Mucosa of gallbladder (tissue), 1 donor: ENCODE results near the gene CAMKK1. TPM values are rescaled to one million over a fixed set of nuclear protein-coding genes. Genes with fewer than 3 reads are reported as not detected.
"Not testable (repeated sequence)": the region's sequence is repeated elsewhere in the genome, so short reads cannot be mapped to it uniquely, and the experiment has no call there.

Experiments used
- DNase-seq: peaks from one replicate; pipeline ENCODE4 v3.0.0-alpha.2; 2020; ENCODE audit warnings: low spot score
- total RNA-seq: library from RNA; stranded (reverse); gene quantifications from one replicate; pipeline ENCODE4 v1.2.1, GENCODE V29; 2021
- donor health status: DM: no; HTN: no; CAD: no.

Gene CAMKK1
- total RNA-seq, 1 donor from 2014 or later = 6.6 TPM

DNA sequence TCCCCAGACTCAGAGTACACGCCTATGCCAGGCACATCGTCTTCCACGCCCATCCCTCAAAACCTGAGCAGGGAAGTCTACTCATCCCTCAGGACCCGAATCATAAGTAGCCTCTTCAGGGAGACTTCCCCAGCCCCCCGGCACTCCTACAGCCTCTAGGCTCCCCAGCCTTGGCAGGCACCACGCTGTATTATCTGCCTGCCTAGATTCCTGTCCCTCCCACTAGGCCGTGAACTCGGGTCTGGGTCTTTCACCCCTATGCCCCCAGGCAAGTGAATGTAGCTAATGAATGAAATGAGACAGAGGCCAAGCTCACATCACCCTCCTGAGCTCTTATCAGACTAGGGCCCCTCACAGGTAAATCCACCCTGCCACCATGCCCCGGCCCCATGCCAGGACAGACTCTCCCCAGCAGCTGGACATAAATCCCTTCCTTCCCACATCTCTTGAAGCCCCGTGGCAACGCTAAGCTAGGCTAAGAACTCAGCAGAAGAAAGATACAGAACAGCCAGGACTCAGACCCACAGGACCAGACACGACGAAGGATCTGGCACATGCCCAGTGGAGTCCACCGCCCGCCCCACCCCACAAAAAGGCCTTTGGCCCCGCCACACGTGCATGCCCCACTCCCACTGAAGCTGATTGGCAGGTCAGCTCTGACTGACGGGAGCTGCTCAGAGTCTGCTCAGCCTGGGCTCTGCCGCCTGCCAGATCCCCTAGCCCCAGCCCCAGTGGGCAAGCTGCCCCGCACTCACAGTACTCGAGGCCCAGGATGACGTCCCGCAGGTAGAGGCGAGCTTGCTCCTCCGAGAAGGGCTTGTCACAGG is 13.0 kb downstream of the CAMKK1 start:
- no peak for DNase-seq

DNA sequence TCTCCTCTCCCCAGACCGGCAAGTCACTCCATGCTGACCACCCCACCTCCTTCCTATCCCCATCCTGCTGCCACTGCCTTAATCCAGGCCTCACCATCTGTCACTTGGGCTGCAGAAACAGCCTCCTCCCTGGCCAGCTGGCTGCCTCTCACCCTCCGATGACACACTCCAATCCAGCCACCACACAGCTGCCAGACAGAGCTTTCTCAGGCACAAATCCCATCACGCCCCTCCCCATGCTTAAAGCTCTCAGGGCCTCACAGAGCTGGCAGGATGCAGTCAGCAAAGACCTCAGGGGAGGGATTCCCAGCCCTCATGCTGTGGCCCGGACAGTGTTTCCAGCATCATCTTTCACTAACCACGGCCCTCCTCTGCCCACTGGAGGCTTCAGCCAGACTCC is 13.7 kb downstream of the CAMKK1 start:
- no peak for DNase-seq

DNA sequence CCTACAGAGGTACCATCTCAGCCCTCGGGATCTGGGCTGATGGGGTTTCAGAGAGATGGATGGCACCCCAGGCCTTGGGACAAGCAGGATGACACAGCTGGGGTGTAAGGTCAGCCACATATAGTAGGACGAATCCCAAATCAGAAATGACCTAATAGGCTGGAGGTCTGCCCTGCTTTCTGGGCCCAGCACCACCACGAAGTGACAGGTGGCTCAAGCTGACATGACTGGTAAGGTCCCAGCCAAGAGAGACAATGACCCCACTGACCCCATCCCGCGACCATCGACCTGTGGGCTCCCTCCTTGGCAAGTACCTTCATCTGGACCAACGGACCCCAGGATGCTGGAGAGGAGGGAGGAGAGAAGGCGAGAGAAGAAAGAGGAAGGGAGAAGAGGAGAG is 15.6 kb downstream of the CAMKK1 start:
- no peak for DNase-seq

DNA sequence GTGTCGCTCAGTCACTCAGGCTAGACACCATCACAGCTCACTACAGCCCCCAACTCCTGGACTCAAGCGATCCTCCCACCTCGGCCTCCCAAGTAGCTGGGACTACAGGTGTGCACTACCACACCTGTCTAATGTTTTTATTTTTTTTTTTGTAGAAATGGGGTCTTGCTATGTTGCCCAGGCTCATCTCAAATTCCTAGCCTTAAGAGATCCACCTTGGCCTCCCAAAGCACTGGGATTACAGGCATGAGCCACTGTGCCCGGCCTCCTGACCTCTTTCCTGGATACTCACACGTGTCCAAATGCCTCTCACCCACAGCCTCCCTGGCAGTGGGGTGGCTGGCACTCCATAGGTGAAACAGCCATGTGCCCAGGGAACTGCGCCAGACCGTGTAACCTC is 17.5 kb downstream of the CAMKK1 start:
- no peak for DNase-seq

DNA sequence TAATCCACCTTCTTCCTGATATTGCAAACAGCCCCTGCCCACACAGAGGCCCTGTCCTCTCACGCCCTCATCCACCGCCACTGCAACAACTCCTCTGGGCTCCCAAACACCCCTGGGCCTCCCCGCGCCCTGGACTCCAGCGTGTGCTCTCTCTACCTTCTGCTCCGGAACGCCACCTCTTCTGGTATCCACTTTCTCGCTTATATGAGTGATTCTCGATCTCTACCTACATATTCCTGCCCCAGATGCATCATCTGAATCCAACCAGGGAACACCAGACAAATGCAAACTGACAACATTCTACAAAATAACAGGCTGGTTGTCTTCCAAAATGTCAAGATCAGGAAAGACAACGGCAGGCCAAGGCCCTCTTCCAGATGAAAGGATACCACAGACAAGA is 19.0 kb downstream of the CAMKK1 start:
- DNase-seq = no peak

DNA sequence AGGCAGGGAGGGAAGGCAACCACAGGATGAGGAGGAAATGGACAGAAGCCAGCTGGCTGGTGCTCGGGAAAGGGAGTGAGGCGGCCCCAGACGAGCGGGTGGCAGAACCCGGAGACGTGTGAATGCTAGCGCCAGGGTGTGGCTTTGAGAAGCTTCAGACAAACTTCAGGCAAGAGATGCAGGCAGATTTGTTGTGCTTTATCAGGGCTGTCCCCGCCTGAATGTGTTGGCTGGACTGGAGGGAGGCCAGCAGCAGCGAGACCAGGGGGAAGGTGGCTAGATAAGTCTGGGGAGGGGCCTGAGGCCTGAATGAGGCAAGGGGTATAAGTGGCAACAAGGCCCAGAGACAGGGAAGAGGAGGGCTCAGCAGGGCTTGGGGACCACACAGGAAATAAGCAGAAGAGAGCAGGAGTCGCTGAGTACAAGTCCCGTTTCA is 22.0 kb downstream of the CAMKK1 start:
- peak; percentile 58 for DNase-seq

DNA sequence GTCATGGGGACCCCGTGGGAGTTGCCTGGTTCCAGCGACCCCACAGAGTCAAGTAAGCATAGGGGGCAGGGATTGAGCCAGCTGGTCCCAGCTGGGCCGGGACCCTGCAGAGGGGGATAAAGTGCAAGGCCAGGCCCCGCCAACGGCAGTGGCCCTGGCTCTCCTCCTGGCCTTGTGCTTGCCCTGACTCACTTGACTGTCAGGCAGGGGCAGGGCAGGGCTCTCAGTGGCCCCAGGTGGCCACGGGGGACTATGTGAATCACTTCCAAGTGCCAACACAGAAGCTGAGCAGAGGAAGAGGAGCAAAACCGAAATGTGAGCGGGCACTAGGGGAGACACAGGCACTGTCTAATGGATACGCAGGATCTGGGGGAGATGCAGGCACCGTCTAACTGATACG is 25.2 kb downstream of the CAMKK1 start:
- no peak for DNase-seq

DNA sequence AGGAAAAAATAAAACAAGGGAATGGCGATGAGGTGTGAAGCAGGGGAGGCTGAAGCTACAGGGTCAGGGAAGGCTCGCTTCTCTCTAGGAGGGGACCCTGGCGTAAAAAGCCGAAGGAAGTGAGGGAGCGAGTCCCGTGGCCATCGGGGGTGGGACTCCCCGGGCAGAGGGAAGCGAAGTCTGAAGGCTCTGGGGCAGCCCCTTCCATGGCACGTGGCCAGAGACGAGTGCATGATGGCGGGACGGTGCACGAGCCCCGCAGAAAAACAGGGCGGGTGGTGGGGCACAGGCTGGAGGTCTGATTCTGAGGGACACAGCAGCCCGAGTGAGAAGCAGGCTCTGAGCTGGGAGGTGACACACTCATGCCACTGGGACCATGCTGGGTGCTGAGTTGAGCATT is 25.7 kb downstream of the CAMKK1 start:
- DNase-seq = no peak

DNA sequence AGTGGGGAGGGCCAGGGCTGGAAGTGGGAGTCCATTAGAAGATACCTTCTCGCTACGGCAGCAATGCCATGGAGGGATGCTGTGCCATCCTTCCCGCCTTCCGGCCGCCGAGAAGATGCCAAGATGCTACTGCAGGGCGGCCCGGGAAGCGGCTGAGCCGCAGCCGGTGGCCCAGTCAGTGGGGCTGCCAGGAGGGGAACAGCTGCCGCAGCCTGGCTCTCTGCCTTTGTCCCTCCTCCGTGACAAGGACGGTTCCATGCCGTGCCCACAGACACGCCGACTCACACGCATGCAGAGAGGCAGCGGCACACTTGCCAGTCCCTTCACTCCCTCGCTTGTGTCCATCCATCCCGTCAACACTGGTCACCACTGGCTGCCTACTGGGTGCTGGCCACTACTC is 26.6 kb downstream of the CAMKK1 start:
- DNase-seq = no peak

DNA sequence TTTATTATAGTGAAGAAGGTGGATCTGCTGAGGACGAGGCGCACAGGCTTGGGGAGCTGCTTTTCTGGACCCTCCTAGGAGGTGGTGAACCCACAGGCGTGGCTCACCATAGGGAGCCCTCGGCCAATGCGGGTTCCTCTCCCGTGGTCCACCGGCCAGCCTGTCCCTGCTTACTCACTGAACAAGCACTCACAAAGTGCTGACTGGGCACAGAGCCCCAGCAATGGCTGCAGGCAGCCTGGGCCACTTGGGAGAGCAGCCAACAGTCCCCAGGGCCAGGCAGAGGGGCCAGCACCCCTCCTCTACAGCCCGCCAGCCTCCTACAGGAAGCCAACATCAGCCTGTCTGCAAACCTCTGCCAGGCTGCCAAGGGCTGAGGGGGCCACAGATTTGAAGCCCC is 27.7 kb downstream of the CAMKK1 start:
- no peak for DNase-seq

DNA sequence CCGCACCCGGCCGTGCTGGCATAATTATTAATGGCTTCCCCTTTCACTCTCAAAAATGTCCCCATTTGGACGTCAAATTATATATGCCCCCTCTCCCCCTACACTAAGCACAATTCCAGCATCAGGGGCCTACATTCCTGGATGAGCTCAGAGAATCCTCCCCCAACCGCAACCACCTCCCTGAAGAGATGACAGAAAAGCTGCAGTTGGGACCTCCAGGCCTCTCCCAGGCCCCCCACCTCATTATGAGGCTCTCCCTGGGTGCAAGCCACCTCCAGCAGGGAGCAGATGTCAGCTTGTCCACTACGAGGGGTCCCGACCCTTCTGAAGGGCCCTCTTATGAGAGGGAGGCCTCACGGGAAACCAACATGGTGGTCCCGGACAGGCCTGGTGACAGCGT is 28.3 kb downstream of the CAMKK1 start:
- DNase-seq = no peak

DNA sequence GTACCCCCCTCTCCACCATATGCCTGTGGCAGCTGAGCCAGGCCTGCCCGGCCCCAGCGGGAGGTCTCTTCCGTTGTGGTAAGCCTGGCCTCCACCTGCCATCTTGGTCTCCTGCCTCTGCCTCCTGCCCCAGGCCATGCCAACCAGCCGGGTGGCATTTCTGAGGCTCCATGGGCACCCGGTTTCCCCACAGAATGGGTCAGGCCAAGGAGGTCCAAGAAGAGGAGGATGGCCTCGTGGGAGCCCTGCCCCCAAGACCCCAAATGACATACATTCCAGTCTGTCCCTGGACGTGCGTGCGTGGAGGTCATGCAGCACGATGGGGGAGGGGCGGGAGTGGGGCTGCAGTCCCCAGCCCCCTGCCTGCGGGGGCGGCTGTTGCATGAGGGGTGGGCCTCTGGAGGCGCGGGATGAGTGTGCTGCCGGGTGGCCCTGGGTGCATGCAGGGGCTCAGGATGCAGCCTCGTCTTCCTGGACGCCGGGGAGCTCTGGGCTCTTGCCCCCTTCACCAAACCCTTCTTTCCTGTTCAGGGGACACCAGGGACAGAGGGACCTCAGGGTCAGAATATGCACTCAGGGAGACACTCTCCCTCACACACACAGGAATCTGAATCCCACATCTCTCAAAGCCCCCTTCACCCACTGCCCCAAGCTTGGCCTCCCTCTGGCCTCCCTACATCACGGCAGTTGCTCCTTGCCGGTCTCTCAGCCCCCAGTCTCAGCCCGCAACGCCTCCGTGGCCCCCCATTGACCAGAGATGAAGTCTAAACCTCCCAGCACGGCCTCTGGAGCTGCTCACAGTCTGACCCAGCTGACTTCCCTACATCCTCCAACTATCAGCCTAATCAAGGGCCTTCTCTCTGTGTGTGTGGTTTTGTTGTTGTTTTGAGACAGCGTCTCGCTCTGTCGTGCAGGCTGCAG is 30.8 kb downstream of the CAMKK1 start:
- DNase-seq = no peak

DNA sequence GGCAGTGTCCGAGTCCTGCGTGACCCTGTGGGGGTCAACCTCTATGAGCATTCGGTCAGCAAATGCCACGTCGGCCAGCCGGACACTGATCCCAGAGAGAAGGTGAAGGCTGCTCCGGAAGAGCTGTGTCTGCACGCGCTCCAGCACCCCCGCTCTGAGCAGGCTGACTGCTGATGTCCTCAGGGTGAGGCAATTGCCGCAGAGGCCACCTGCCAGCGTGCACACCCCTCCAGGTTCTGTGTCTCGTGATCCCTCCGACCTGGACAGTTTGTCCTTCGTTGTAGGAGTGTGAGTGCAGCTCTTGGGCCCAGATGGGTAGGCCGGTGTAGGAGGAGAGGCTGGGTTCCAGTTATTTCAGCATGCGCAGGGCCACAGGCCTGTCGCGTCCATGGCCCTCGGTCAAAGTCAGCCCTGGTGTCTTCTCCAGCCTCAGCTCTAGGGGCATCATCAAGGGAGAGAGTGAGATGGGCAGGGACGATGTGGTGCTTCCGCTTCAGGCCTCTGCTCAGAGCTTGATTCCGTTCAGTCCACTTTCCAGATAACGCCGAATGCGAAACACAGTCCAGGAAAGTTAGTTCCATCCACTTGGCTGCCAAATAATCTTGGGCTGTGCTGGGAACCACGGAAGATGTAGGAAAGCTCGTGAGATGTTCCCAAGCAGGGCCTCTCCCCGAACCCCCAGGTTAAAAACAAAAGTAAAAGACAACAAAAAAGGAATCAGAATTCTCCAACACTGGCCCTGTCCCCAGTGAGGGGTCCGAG is 31.7 kb downstream of the CAMKK1 start:
- no peak for DNase-seq

DNA sequence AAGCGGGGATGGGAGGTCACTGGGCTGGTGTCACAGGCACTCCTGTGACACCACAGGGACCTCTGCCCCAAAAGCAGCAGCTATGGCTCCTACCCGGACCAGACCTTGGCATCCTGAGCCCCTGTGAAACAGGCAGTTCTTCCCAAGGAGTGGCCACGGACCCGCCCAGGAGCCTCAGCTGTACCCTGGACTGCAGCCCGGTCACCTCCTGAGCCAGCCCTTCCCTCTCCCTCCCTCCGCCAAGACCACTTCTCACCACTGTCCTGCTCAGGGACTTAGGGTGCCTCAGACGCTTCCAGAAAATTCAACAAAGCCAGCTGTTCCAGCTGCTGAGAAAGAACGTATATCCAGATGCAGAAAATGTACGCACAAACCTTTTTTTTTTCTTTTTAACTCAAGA is 32.9 kb downstream of the CAMKK1 start:
- DNase-seq = no peak

DNA sequence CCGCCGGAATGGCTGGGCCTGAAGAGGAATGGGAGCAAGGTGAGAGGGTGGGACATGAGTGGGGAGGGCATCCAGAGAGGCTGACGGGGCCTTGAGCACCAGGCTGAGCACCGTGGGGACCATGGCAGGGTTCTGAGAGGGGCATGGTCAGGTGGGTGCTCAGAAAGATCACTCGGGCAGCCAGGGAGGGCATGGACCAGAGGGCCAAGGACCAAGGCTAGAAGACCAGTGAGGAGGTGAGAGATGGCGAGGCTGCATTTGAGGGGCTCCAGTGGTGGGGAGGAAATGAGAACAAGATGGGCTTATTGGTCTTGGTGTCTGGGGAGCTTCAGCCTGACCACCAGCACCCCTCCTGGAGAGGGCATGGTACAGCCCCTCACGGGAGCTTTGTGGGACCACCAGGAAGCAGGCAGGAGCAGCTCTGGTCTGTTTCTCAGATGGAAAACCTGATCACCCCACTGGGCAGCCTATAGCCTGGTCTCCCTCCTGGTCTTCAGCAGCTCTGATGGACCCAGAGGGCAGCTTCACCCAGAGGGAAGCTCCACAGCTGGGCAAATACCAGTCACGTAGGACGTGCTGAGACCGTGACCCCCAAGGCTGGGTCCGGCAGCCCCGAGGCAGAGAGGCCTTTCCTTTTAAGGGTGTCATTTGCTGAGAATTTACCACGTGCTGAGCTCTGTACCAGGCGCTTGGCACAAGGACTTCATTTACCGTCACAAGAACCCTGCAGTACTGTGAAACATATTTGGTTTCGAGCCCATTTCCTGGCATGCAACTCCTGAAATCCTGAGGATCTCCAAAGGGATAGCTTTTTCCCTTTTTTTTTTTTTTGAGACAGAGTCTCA is 35.4 kb downstream of the CAMKK1 start:
- no peak for DNase-seq

DNA sequence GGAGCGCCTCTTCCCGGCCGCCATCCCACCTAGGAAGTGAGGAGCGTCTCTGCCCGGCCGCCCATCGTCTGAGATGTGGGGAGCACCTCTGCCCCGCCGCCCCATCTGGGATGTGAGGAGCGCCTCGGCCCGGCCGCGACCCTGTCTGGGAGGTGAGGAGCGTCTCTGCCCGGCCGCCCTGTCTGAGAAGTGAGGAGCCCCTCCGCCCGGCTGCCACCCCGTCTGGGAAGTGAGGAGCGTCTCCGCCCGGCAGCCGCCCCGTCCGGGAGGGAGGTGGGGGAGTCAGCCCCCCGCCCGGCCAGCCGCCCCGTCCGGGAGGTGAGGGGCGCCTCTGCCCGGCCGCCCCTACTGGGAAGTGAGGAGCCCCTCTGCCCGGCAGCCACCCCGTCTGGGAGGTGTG is 38.6 kb downstream of the CAMKK1 start:
- DNase-seq = not testable (repeated sequence)

DNA sequence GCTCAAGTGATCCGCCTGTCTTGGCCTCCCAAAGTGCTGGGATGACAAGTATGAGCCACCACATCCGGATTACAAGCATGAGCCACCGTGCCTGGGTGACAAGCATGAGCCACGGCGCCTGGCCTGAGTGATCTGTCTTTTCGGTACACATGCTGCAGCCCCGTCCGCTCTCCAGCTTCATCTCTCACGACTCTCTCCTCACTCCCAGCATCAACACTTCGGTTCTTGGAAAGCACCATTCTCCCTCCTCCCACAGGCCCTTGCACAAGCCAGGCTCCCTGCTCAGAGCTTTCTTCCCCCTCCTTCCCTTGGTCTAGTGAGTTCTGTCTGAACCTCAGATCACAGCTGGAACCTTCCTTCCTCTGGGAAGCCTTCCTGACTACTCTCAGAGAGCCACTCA is 40.3 kb downstream of the CAMKK1 start:
- DNase-seq = no peak

DNA sequence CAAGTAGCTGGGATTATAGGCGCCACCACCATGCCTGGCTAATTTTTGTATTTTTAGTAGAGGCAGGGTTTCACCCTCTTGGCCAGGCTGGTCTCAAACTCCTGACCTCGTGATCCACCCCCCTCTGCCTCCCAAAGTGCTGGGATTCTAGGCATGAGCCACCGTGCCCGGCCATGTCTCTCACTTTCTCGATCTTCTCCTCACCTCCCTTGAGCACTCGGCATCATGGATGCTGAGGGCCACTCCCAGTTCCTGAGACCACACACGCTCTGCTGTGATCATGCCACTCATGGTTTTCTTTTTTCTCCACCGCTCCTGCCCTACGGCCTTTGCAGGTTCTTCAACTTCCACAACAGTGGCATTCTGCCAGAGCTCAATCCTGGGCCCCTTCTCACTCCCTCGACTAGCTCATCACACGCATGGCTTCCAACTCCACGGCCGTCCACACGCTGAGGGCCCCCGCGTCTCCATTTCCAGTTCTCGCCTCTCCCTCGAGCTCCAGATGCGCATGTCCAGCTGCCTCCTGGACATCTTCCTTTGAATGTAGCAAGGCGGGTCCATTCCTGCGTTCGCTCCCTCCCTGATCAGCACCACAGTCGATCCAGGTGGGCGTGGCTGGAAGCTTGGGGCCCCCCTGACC is 41.3 kb downstream of the CAMKK1 start:
- no peak for DNase-seq

DNA sequence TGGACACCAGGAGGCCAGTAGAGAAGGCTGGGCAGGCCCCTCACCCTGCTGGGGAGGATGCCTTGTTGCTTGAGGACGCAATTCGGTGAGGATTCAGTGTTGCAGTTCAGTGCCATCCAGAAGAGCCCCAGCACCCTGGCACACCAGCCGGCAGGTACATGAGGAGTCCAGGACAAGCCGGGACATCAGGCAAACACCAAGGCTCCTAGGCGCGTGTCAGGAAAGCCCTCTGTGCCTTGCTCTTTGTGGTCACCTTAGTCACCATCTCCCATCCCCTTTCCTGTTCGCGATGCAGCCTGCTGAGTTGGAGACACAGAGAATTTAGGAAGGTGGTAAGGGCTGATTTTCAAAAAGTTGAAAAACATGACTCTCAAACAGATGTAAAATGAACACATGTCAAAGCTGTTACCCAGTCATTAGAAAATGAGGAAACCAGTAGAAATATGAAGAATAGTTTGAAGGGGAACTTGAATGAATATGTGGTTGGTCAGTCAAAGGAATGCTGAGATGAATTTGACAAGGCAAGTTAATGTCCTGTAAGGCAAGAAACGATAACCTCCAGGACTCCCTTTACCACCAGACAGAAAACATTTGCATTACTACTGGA is 44.5 kb downstream of the CAMKK1 start:
- no peak for DNase-seq

DNA sequence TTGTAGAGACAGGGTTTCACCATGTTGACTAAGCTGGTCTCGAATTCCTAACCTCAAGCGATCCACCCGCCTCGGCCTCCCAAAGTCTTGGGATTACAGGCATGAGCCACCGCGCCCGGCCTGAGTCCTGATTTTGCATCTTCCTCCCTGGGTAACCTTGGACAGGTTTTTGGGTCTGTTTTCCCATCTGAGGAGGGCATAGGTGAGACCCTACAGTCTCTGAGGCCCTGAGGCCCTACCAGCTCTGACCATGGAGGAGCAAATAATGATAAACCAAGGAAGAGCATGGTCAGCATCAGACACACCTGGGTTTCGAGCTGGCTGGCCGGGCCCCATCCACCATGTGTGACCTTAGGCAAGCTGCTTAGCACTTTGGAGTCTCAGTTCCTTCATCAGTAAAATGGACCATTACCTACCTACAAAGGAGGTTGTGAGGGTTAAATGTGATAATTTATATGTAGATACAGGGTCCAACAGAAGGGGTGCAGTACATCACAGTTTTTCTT is 45.6 kb downstream of the CAMKK1 start:
- no peak for DNase-seq
